ENCODE measurements around the gene KAT2A.

KAT2A gene

DNA sequence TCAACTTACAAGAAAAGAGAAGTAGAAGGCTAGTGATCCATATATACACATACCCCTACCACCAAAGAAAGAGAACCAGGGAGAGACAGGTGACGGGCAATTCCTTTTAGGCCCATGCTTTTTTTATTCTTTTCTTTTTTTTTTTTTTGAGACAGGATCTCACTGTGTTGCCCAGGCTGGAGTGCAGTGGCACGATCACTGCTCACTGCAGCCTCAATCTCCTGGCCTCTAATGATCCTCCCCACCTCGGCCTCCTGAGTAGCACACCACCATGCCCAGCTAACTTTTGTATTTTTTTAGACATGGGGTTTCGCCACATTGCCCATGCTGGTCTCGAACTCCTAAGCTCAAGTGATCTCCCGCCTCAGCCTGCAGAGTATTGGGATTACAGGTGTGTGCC, 6.2 kb upstream of the KAT2A start:
- Histone ChIP-seq H3K4me3 (ENCODE audit: low read depth in 1 of 2, low read length in 1 of 2) (no peak overlapping the region), H3K36me3 (peaks cover 74% of the 10 kb centered on the region), H3K27ac (no peak overlapping the region), H3K27me3 (no peaks in the 10 kb centered on the region), H3K9me3 (no peaks in the 10 kb centered on the region), H3K4me1 (ENCODE audit: control insufficient read depth in 1 of 2, insufficient read depth in 1 of 2, low read depth in 1 of 2, low read length in 1 of 2) (peaks cover 15 to 16% of the 10 kb centered on the region in 2 experiments)
- TF ChIP-seq, protein P1, sequence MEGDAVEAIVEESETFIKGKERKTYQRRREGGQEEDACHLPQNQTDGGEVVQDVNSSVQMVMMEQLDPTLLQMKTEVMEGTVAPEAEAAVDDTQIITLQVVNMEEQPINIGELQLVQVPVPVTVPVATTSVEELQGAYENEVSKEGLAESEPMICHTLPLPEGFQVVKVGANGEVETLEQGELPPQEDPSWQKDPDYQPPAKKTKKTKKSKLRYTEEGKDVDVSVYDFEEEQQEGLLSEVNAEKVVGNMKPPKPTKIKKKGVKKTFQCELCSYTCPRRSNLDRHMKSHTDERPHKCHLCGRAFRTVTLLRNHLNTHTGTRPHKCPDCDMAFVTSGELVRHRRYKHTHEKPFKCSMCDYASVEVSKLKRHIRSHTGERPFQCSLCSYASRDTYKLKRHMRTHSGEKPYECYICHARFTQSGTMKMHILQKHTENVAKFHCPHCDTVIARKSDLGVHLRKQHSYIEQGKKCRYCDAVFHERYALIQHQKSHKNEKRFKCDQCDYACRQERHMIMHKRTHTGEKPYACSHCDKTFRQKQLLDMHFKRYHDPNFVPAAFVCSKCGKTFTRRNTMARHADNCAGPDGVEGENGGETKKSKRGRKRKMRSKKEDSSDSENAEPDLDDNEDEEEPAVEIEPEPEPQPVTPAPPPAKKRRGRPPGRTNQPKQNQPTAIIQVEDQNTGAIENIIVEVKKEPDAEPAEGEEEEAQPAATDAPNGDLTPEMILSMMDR (IDR thresholded peaks at IDR 0.05), result no peak

DNA sequence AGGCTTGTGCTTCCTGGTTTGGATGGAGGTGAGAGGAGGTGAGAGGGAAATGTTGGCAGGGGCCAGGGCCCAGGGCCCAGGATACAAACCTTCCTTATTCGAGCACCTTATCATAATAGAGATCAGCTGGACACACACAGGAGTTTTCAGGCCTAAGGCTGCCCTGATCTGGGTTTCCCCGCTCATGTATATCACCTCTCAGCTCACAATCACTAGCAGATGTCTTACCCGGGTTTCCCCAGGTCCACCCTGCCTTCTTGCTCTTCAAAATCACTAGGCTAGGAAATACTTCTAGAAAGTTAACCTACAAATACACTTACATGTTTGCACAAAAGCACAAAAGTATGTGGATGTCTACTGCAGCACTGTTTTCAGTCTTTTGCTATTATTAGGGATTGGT, 5.7 kb upstream of the KAT2A start:
- H3K27me3 ChIP-seq, result no peaks in the 10 kb centered on the region
- no peaks in the 10 kb centered on the region for H3K9me3 ChIP-seq
- peaks cover 10 to 11% of the 10 kb centered on the region in 2 experiments for H3K4me1 ChIP-seq (ENCODE audit: control insufficient read depth in 1 of 2, insufficient read depth in 1 of 2, low read depth in 1 of 2, low read length in 1 of 2)
- TF ChIP-seq, protein P1 (IDR thresholded peaks at IDR 0.05), result no peak
- peak overlapping the region; percentile 22 for H3K27ac ChIP-seq
- H3K36me3 ChIP-seq, result peaks cover 78% of the 10 kb centered on the region
- H3K4me3 ChIP-seq (ENCODE audit: low read depth in 1 of 2, low read length in 1 of 2), result no peak overlapping the region

DNA sequence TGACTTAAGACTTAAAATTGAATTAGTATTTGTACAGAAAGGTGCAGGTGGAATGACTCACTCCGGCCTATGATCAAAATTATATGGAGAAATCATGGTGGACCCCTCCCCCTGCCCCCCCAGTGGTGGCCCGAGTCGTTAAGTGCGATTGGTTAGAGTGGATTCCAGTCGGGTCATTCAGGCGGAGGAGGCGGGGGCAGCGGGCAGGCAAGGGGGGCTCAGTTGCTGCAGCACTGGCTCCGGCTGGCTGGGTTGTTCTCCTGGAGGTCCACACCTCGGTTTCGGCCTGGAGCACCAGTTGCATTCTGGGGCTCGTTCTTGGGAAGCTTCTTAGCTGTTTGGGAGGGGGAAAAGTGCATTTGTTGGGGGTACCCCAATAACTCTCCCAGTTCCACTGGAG, 4.4 kb upstream of the KAT2A start:
- Histone ChIP-seq H3K27me3 (no peaks in the 10 kb centered on the region), H3K4me3 (ENCODE audit: low read depth in 1 of 2, low read length in 1 of 2) (no peak overlapping the region), H3K27ac (no peak overlapping the region), H3K4me1 (ENCODE audit: control insufficient read depth in 1 of 2, insufficient read depth in 1 of 2, low read depth in 1 of 2, low read length in 1 of 2) (peaks cover 6 to 10% of the 10 kb centered on the region in 2 experiments), H3K36me3 (peaks cover 74% of the 10 kb centered on the region), H3K9me3 (no peaks in the 10 kb centered on the region)
- TF ChIP-seq, protein P1 (IDR thresholded peaks at IDR 0.05), result no peak

DNA sequence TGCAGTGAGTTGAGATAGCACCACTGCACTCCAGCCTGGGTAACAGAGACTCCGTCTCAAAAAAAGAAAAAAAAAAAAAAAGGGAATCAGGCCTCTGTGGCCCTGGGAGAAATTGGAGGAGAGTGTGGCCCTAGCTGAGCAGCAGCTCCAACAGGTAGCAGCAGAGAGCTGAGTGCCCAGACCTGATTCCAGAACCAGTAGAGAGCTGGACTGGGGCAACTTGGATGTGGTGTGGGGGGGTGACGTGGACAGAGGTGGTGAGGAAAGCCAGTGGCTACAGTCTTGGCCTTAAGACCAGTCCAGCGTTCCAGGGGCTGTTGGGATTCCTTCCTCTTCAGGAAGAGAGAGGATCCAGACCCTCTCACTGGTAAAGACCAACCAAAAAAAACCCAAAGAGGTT, 3.1 kb upstream of the KAT2A start:
- H3K9me3 ChIP-seq, result no peaks in the 10 kb centered on the region
- H3K4me1 ChIP-seq (ENCODE audit: control insufficient read depth in 1 of 2, insufficient read depth in 1 of 2, low read depth in 1 of 2, low read length in 1 of 2), result peaks cover 6 to 13% of the 10 kb centered on the region in 2 experiments
- TF ChIP-seq, protein P1 (IDR thresholded peaks at IDR 0.05), result no peak
- H3K36me3 ChIP-seq, result peaks cover 61% of the 10 kb centered on the region
- peak overlapping the region; percentile 25 for H3K27ac ChIP-seq
- no peak overlapping the region for H3K4me3 ChIP-seq (ENCODE audit: low read depth in 1 of 2, low read length in 1 of 2)
- H3K27me3 ChIP-seq, result no peaks in the 10 kb centered on the region

DNA sequence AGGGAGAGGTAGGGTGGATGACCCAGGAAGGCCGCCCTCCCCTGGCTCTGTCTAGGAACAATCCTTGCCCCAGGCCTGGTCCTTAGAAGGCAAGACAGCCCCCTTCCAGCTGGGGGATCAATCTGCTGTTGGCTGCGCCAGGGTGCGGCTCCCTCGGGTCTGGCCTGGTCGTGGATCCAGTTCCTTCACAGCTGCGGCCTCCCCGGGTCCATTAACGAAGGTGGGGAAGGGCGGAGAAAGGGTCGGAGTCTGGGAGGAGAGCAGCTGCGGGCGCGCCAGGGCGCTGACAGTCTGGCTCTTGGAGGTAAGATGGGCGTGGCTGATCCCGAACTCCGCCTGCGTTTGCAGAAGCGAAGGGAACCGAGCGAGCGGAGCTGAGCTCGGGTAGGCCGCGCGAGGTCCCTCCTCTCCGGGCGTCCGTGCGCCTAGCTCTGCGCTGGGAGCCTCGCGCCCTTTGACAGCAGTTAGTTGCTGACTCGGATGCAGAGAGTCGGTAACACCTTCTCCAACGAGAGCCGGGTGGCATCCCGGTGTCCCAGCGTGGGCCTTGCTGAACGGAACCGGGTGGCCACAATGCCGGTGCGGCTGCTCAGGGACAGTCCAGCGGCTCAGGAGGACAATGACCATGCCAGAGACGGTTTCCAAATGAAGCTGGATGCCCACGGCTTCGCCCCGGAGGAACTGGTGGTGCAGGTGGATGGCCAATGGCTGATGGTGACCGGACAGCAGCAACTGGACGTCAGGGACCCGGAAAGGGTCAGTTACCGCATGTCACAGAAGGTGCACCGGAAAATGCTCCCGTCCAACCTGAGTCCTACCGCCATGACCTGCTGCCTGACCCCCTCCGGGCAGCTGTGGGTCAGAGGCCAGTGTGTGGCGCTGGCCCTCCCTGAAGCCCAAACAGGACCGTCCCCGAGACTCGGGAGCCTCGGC, 1.5 kb upstream of the KAT2A start, which contains the start of gene HSPB9:
TSS of gene HSPB9 (plus strand) at position 434 of the 933 bp plus-strand sequence. CDS start at position 481, 47 bp downstream.
- TF ChIP-seq, protein P1 (IDR thresholded peaks at IDR 0.05), result no peak

More for the DNA sequence above, 1.5 kb upstream of the KAT2A start, which contains the start of gene HSPB9:
- H3K27ac ChIP-seq, result no peak within 1 kb of the TSS
- peaks cover 6 to 13% of the 10 kb centered on the region in 2 experiments for H3K4me1 ChIP-seq (ENCODE audit: control insufficient read depth in 1 of 2, insufficient read depth in 1 of 2, low read depth in 1 of 2, low read length in 1 of 2)
- no peaks in the 10 kb centered on the region for H3K27me3 ChIP-seq
- no peaks in the 10 kb centered on the region for H3K9me3 ChIP-seq
- H3K4me3 ChIP-seq (ENCODE audit: low read depth in 1 of 2, low read length in 1 of 2), result no peak within 1 kb of the TSS
- H3K36me3 ChIP-seq, result peaks cover 45% of the 10 kb centered on the region

Data from neutrophil (primary cell).